ENCODE results near the gene PIP5K1C.

- TF ChIP-seq CTCF (IDR thresholded peaks at IDR 0.05) = peak; percentile 33
- TF ChIP-seq ARID4B (CRISPR knock-in tag; IDR thresholded peaks at IDR 0.05; ENCODE audit: borderline replicate concordance) = no peak
These were observed 81.2 kb downstream of the PIP5K1C start for GRCh38 chr19:3618811-3619630.
